Cardiac septum (tissue), 1 donor: ENCODE data around the gene GNB1. TPM values are rescaled to one million over a fixed set of nuclear protein-coding genes. Genes with fewer than 3 reads are reported as not detected.
"Not testable (repeated sequence)": the region's sequence is repeated elsewhere in the genome, so short reads cannot be mapped to it uniquely, and the experiment has no call there.

ENCODE experiments used
- DNase-seq: peaks from one replicate; pipeline ENCODE4 v3.0.0-alpha.2; 2020; ENCODE audit warnings: low spot score
- intact Hi-C: fragments of 100-400 bp; cut with DNase I; formaldehyde crosslinking; loops from one replicate; pipeline ENCODE4 v1.14.0; 2022
- total RNA-seq: library from RNA; stranded (reverse); fragmentation: NEBNext Ultra II Directional; extraction: Animal tissue kit (Norgen Biotek cat#: 25700); gene quantifications from one replicate; pipeline ENCODE4 v1.2.1, GENCODE V29; 2021
- donor health status: DM: no; HTN: no; CAD: no.

The GNB1 gene
- total RNA-seq, 1 donor from 2014 or later, result 183 TPM

- DNase-seq, result no peak
- intact Hi-C loops, result loop anchor here (5.0 kb wide), 1 partner anchor 117 kb away; the partner anchor contains the start of gene NADK
Measured at GRCh38 chr1:1894354-1895059, 3.6 kb upstream of the GNB1 start.

GRCh38 chr1:1893997-1894353 lies 3.1 kb upstream of the GNB1 start:
- intact Hi-C loops, result loop anchor here (5.0 kb wide), 1 partner anchor 117 kb away; the partner anchor contains the start of gene NADK
- DNase-seq, result no peak

- no peak for DNase-seq
Measured at GRCh38 chr1:1893291-1893985, 2.6 kb upstream of the GNB1 start.

GRCh38 chr1:1892763-1893120 lies 1.9 kb upstream of the GNB1 start:
- intact Hi-C loops, result loop anchor here (5.0 kb wide), 1 partner anchor 115 kb away; the partner anchor contains the start of gene NADK
- no peak for DNase-seq

More at GRCh38 chr1:1893291-1893985, 2.6 kb upstream of the GNB1 start:
- intact Hi-C loops, result loop anchor here (5.0 kb wide), 1 partner anchor 116 kb away; the partner anchor contains the start of gene NADK

- intact Hi-C loops, result loop anchor here (5.0 kb wide), 1 partner anchor 115 kb away; the partner anchor contains the start of gene NADK
- DNase-seq, result no peak
Measured at GRCh38 chr1:1892079-1892762, 1.3 kb upstream of the GNB1 start.

GRCh38 chr1:1891349-1892078 lies 627 bp upstream of the GNB1 start:
- peak; percentile 85 for DNase-seq
- intact Hi-C loops, result loop anchor here (2.0 to 5.0 kb wide), 2 partner anchors 33 to 114 kb away; partner anchors contain the start of gene NADK

GRCh38 chr1:1889847-1890505 lies 911 bp downstream of the GNB1 start:
- intact Hi-C loops, result loop anchor here (2.0 to 5.0 kb wide), 2 partner anchors 31 to 113 kb away; partner anchors contain the start of gene NADK

GRCh38 chr1:1889090-1889750 lies 1.7 kb downstream of the GNB1 start:
- DNase-seq, result no peak

More at GRCh38 chr1:1889847-1890505, 911 bp downstream of the GNB1 start:
- peak; percentile 88 for DNase-seq

GRCh38 chr1:1883890-1884289 lies 7.0 kb downstream of the GNB1 start:
- intact Hi-C loops, DNase-seq: not testable (repeated sequence)

More at GRCh38 chr1:1889090-1889750, 1.7 kb downstream of the GNB1 start:
- intact Hi-C loops, result no loop called here

- intact Hi-C loops, result no loop called here
- DNase-seq, result no peak
Measured at GRCh38 chr1:1883092-1883873, 7.6 kb downstream of the GNB1 start.

- DNase-seq, result no peak
- intact Hi-C loops, result no loop called here
Measured at GRCh38 chr1:1881727-1882126, 9.2 kb downstream of the GNB1 start.

- intact Hi-C loops, result no loop called here
- DNase-seq, result no peak
Measured at GRCh38 chr1:1880617-1881312, 10.1 kb downstream of the GNB1 start.

GRCh38 chr1:1879942-1880341 lies 10.9 kb downstream of the GNB1 start:
- DNase-seq, result no peak
- intact Hi-C loops, result no loop called here

GRCh38 chr1:1877865-1878436 lies 12.9 kb downstream of the GNB1 start:
- intact Hi-C loops, result no loop called here
- DNase-seq, result no peak

GRCh38 chr1:1876335-1876930 lies 14.5 kb downstream of the GNB1 start:
- no peak for DNase-seq
- intact Hi-C loops, result no loop called here

- DNase-seq, result no peak
- intact Hi-C loops, result no loop called here
Measured at GRCh38 chr1:1875932-1876331, 15.0 kb downstream of the GNB1 start.
